Neural crest cell (in vitro differentiated cells): ENCODE results near the gene PTPRM. TPM values are rescaled to one million over a fixed set of nuclear protein-coding genes. Genes with fewer than 3 reads are reported as not detected.

Source experiments
- DNase-seq: peaks from one replicate; pipeline ENCODE4 v3.0.0; 2021; ENCODE audit warnings: low read depth, mixed read lengths, low spot score
- H3K27ac Mint-ChIP-seq: one replicate; pipeline ENCODE4 v1.8.0; 2021; ENCODE audit warnings: mild to moderate bottlenecking, mixed read lengths; ENCODE audit not compliant: unreplicated experiment
- H3K27me3 Mint-ChIP-seq: 2 replicates; pipeline ENCODE4 v1.8.0; 2021; ENCODE audit warnings: low read depth, mild to moderate bottlenecking, mixed read lengths
- H3K36me3 Mint-ChIP-seq: 2 replicates; pipeline ENCODE4 v1.8.0; 2021; ENCODE audit warnings: low read depth, mild to moderate bottlenecking, mixed read lengths
- H3K4me1 Mint-ChIP-seq: 2 replicates; pipeline ENCODE4 v1.8.0; 2021; ENCODE audit warnings: mixed read lengths
- H3K4me3 Mint-ChIP-seq: one replicate; pipeline ENCODE4 v1.8.0; 2021; ENCODE audit warnings: mild to moderate bottlenecking, mixed read lengths
- H3K9me3 Mint-ChIP-seq: 2 replicates; pipeline ENCODE4 v1.8.0; 2021; ENCODE audit warnings: mixed read lengths
- CTCF ChIP-seq: fragments of 200-600 bp; sonication (generic); conservative IDR thresholded peaks from 2 replicates; pipeline ENCODE4 v1.5.0; 2021; ENCODE audit warnings: antibody characterized with exemption, mild to moderate bottlenecking
- total RNA-seq: library from RNA; stranded (reverse); gene quantifications from 2 replicates; pipeline ENCODE4 v1.2.1, GENCODE V29; 2021

Gene PTPRM
- total RNA-seq, 1 donor from 2014 or later, result 7.7 TPM

GRCh38 chr18:7772510-7772888 lies 205.4 kb downstream of the PTPRM start:
- no peak for DNase-seq
- Mint-ChIP-seq H3K4me1 (peaks cover 8% of the 10 kb centered on the region), H3K27ac (peak overlapping the region; percentile 67), H3K27me3 (no peaks in the 10 kb centered on the region), H3K4me3 (no peak overlapping the region), H3K9me3 (no peaks in the 10 kb centered on the region), H3K36me3 (no peaks in the 10 kb centered on the region)
- no peak for TF ChIP-seq CTCF

- no peak for DNase-seq
- no peak for TF ChIP-seq CTCF
- Mint-ChIP-seq H3K27me3 (no peaks in the 10 kb centered on the region), H3K4me3 (no peak overlapping the region), H3K36me3 (no peaks in the 10 kb centered on the region), H3K9me3 (no peaks in the 10 kb centered on the region), H3K27ac (no peak overlapping the region), H3K4me1 (peaks cover 8% of the 10 kb centered on the region)
Observed at GRCh38 chr18:7772951-7773350, 205.8 kb downstream of the PTPRM start.

GRCh38 chr18:7775128-7775527 lies 208.0 kb downstream of the PTPRM start:
- no peak for DNase-seq
- no peak for TF ChIP-seq CTCF
- Mint-ChIP-seq H3K36me3 (no peaks in the 10 kb centered on the region), H3K9me3 (no peaks in the 10 kb centered on the region), H3K27ac (no peak overlapping the region), H3K4me1 (peaks cover 8% of the 10 kb centered on the region), H3K27me3 (no peaks in the 10 kb centered on the region), H3K4me3 (no peak overlapping the region)

- H3K36me3 Mint-ChIP-seq, result no peaks in the 10 kb centered on the region
- H3K4me1 Mint-ChIP-seq, result peaks cover 8% of the 10 kb centered on the region
- H3K27ac Mint-ChIP-seq, result no peak overlapping the region
- DNase-seq, result no peak
- no peak overlapping the region for H3K4me3 Mint-ChIP-seq
- no peaks in the 10 kb centered on the region for H3K9me3 Mint-ChIP-seq
- no peak for TF ChIP-seq CTCF
- no peaks in the 10 kb centered on the region for H3K27me3 Mint-ChIP-seq
Observed at GRCh38 chr18:7775843-7776242, 208.7 kb downstream of the PTPRM start.

- H3K4me1 Mint-ChIP-seq, result peaks cover 3% of the 10 kb centered on the region
- no peak for DNase-seq
- H3K27me3 Mint-ChIP-seq, result no peaks in the 10 kb centered on the region
- no peak overlapping the region for H3K27ac Mint-ChIP-seq
- no peaks in the 10 kb centered on the region for H3K9me3 Mint-ChIP-seq
- TF ChIP-seq CTCF, result no peak
- H3K36me3 Mint-ChIP-seq, result no peaks in the 10 kb centered on the region
- no peak overlapping the region for H3K4me3 Mint-ChIP-seq
Observed at GRCh38 chr18:7778181-7778580, 211.1 kb downstream of the PTPRM start.

GRCh38 chr18:7779211-7779610 lies 212.1 kb downstream of the PTPRM start:
- H3K27me3 Mint-ChIP-seq, result no peaks in the 10 kb centered on the region
- H3K4me3 Mint-ChIP-seq, result no peak overlapping the region
- H3K27ac Mint-ChIP-seq, result no peak overlapping the region

More at GRCh38 chr18:7779211-7779610, 212.1 kb downstream of the PTPRM start:
- Mint-ChIP-seq H3K36me3 (no peaks in the 10 kb centered on the region), H3K4me1 (peaks cover 3% of the 10 kb centered on the region), H3K9me3 (no peaks in the 10 kb centered on the region)
- TF ChIP-seq CTCF, result no peak
- DNase-seq, result no peak
